ENCODE results near the gene RSPO4.
"Not testable (repeated sequence)": the region's sequence is repeated elsewhere in the genome, so short reads cannot be mapped to it uniquely, and the experiment has no call there.

The RSPO4 gene

DNA sequence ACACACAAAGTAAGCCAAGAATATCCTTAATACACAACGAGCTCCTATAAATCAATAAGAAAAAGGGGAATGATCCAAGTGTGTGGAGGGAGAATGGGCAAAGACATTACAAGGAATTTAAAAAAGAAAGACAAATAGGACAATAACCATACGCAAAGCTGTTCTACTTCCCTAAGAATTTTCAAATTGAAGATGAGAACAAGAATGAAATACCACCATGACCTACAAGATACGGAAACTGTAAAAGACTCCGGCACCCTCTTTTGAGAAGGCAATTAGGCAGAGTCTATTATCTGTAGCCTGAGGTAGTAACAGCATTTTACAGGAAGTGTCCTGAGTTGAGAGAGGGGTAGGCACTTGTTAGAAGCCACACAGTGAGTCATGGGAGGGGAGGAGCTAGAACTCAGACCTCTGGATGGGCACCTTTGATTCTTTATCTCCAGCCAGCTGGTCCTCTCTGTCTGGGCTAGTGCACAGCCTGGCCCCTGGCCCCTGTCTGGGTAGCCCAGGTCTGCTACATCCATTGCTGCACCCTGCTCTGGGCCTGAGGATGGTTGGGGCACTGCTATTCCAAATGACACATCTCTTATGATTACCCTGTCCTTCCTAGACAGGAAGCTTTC lies 15.3 kb downstream of the RSPO4 start:
- Histone ChIP-seq H3K4me1 (ENCODE audit: control insufficient read depth in 1 of 2, insufficient read depth in 2 of 2, low read length in 2 of 2) (no peaks in the 10 kb centered on the region), H3K4me3 (ENCODE audit: low read depth in 1 of 2, low read length in 2 of 2) (no peak overlapping the region), H3K36me3 (ENCODE audit: control insufficient read depth in 1 of 2, insufficient read depth in 2 of 2, low read length in 2 of 2) (no peaks in the 10 kb centered on the region), H3K27me3 (ENCODE audit: low read depth, low read length) (peaks cover 5% of the 10 kb centered on the region), H3K9me3 (ENCODE audit: control insufficient read depth in 1 of 2, low read length in 2 of 2) (no peaks in the 10 kb centered on the region), H3K27ac (ENCODE audit: low read length) (no peak overlapping the region)

DNA sequence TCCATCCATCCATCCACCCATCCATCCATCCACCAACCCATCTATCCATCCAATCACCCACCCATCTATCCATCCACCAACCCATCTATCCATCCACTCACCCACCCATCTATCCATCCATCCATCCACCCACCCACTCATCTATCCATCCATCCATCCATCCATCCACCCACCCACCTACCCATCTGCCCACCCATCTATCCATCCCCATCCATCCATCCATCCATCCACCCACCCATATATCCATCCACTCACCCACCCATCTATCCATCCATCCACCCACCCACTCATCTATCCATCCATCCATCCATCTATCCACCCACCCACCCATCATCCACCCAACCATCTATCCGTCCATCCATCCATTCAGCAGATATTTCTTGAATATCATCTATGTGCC lies 17.1 kb downstream of the RSPO4 start:
- H3K27ac ChIP-seq (ENCODE audit: low read length); H3K4me1 ChIP-seq (ENCODE audit: control insufficient read depth in 1 of 2, insufficient read depth in 2 of 2, low read length in 2 of 2); H3K9me3 ChIP-seq (ENCODE audit: control insufficient read depth in 1 of 2, low read length in 2 of 2); H3K36me3 ChIP-seq (ENCODE audit: control insufficient read depth in 1 of 2, insufficient read depth in 2 of 2, low read length in 2 of 2); H3K4me3 ChIP-seq (ENCODE audit: low read depth in 1 of 2, low read length in 2 of 2); H3K27me3 ChIP-seq (ENCODE audit: low read depth, low read length): not testable (repeated sequence)

DNA sequence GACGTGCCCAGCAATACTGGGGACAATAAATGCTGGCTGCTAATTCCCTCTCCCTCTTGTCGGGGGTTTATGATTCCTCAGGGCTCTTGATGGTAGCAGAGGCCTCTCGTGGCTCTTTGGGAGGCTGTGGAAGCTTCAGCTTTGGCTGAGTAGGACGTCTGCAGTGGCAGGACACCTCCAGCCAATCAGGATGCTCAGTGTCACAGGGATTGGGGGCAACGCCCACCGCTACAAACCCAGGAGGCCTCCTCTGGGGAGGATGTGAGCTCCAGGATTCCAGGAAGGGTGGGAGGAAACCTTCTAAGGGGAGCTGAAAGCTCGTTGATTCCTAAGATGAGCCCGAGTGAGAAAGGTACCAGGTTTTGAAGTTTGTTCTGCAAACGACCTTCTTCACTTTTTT lies 19.4 kb downstream of the RSPO4 start:
- Histone ChIP-seq H3K4me3 (ENCODE audit: low read depth in 1 of 2, low read length in 2 of 2) (no peak overlapping the region), H3K36me3 (ENCODE audit: control insufficient read depth in 1 of 2, insufficient read depth in 2 of 2, low read length in 2 of 2) (no peaks in the 10 kb centered on the region), H3K27me3 (ENCODE audit: low read depth, low read length) (peaks cover 5% of the 10 kb centered on the region), H3K9me3 (ENCODE audit: control insufficient read depth in 1 of 2, low read length in 2 of 2) (no peaks in the 10 kb centered on the region), H3K4me1 (ENCODE audit: control insufficient read depth in 1 of 2, insufficient read depth in 2 of 2, low read length in 2 of 2) (no peaks in the 10 kb centered on the region), H3K27ac (ENCODE audit: low read length) (no peak overlapping the region)

DNA sequence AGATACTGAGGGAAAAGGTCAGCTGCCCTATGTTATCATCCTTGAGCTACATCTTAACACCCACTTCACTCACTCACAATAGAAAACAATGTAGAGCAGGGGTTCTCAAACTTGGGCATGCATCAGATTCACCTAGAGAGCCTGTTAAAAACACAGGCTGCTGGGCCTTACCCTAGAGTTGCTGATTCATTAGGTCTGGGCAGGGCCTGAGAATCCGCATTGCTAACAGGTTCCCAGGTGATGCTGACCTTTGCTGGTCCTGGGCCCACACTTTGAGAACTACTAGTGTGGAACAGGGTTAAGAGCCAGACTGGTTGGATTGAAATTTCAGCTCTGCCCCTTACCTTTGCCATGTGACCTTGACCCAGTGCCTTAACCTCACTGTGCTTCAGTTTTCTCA lies 25.1 kb downstream of the RSPO4 start:
- Histone ChIP-seq H3K4me1 (ENCODE audit: control insufficient read depth in 1 of 2, insufficient read depth in 2 of 2, low read length in 2 of 2) (no peaks in the 10 kb centered on the region), H3K4me3 (ENCODE audit: low read depth in 1 of 2, low read length in 2 of 2) (no peak overlapping the region), H3K27me3 (ENCODE audit: low read depth, low read length) (no peaks in the 10 kb centered on the region), H3K36me3 (ENCODE audit: control insufficient read depth in 1 of 2, insufficient read depth in 2 of 2, low read length in 2 of 2) (no peaks in the 10 kb centered on the region), H3K9me3 (ENCODE audit: control insufficient read depth in 1 of 2, low read length in 2 of 2) (no peaks in the 10 kb centered on the region), H3K27ac (ENCODE audit: low read length) (no peak overlapping the region)

DNA sequence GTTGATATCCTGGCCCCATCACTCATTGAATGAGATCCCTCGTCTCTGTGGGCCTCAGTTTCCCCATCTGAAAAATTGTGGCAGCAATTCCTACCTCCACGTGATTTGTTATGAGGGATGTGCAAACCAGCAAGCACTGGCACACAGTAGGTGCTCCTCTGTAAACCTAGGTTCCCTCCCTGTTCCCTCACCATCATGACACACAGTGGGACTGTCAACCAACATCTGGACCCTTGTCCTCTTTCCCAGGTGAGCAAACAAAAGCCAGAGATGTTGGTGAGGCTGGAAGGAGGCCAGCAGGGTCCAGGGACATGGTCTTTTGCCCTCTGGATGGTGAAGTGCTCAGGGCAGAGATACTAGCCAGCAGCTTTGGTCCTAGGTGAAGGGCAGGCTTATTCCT lies 26.1 kb downstream of the RSPO4 start:
- H3K27ac ChIP-seq (ENCODE audit: low read length) = no peak overlapping the region
- H3K36me3 ChIP-seq (ENCODE audit: control insufficient read depth in 1 of 2, insufficient read depth in 2 of 2, low read length in 2 of 2) = no peaks in the 10 kb centered on the region
- no peaks in the 10 kb centered on the region for H3K9me3 ChIP-seq (ENCODE audit: control insufficient read depth in 1 of 2, low read length in 2 of 2)
- H3K4me1 ChIP-seq (ENCODE audit: control insufficient read depth in 1 of 2, insufficient read depth in 2 of 2, low read length in 2 of 2) = no peaks in the 10 kb centered on the region
- H3K27me3 ChIP-seq (ENCODE audit: low read depth, low read length) = no peaks in the 10 kb centered on the region
- H3K4me3 ChIP-seq (ENCODE audit: low read depth in 1 of 2, low read length in 2 of 2) = no peak overlapping the region

DNA sequence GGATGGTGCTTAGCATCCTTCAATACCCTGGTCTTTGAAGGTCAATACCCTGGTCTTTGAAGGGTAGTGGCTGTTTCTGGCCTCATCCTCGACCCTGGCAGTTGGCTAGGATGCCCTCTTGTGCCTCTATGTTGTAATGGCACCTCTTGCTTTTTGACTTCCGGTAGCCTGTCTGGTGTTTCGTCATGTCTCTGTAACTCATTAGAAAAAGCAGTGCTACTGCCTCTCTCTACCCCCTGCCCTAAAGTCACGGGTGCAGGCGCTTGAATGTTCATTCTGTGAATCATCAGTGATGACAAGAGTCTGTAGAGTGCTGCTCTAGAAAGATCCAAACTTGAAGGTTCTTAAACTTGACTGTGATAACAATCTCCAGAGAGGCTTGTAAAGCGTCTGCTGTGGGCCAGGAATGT lies 28.3 kb downstream of the RSPO4 start:
- H3K4me1 ChIP-seq (ENCODE audit: control insufficient read depth in 1 of 2, insufficient read depth in 2 of 2, low read length in 2 of 2) = no peaks in the 10 kb centered on the region
- H3K4me3 ChIP-seq (ENCODE audit: low read depth in 1 of 2, low read length in 2 of 2) = no peak overlapping the region
- H3K27ac ChIP-seq (ENCODE audit: low read length) = no peak overlapping the region
- H3K9me3 ChIP-seq (ENCODE audit: control insufficient read depth in 1 of 2, low read length in 2 of 2) = no peaks in the 10 kb centered on the region
- H3K36me3 ChIP-seq (ENCODE audit: control insufficient read depth in 1 of 2, insufficient read depth in 2 of 2, low read length in 2 of 2) = no peaks in the 10 kb centered on the region
- no peaks in the 10 kb centered on the region for H3K27me3 ChIP-seq (ENCODE audit: low read depth, low read length)

DNA sequence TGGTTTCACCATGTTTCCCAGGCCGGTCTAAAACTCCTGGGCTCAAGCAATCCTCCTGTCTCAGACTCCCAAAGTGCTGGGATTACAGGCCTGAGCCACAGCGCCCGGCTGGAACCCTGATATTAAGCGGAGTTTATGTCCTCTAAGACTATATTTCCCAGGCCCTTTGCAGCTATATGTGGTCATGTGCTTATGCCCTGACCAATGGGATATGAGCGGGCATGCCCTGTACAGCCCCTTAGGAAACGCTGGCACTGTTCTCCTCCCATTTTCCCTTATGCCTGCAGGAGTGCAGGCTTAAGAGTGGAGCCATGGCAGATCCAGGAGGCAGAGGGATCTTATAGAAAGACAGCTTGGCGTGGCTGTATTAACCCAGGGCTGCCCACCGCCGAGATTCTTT lies 29.9 kb downstream of the RSPO4 start:
- no peaks in the 10 kb centered on the region for H3K4me1 ChIP-seq (ENCODE audit: control insufficient read depth in 1 of 2, insufficient read depth in 2 of 2, low read length in 2 of 2)
- H3K27me3 ChIP-seq (ENCODE audit: low read depth, low read length) = no peaks in the 10 kb centered on the region
- H3K9me3 ChIP-seq (ENCODE audit: control insufficient read depth in 1 of 2, low read length in 2 of 2) = no peaks in the 10 kb centered on the region
- H3K36me3 ChIP-seq (ENCODE audit: control insufficient read depth in 1 of 2, insufficient read depth in 2 of 2, low read length in 2 of 2) = no peaks in the 10 kb centered on the region
- H3K4me3 ChIP-seq (ENCODE audit: low read depth in 1 of 2, low read length in 2 of 2) = no peak overlapping the region
- no peak overlapping the region for H3K27ac ChIP-seq (ENCODE audit: low read length)

DNA sequence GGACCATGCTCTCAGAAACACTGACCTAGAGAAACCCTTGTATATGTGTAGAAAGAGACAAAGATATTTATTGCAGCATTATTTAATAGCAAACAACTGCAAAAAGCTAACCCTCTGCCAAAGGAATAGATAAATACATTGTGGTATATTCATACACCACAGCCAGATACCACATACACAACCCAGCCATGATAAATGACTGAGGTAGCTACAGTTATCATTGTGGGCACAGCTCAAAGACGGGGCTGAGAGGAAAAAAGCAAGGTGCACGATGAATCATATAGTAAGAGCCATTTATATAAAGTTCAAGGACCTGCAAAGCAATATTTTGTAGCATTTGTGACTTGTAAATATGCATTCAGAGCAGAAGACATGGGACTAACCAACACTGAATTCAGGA lies 30.8 kb downstream of the RSPO4 start:
- Histone ChIP-seq H3K36me3 (ENCODE audit: control insufficient read depth in 1 of 2, insufficient read depth in 2 of 2, low read length in 2 of 2) (no peaks in the 10 kb centered on the region), H3K4me3 (ENCODE audit: low read depth in 1 of 2, low read length in 2 of 2) (no peak overlapping the region), H3K4me1 (ENCODE audit: control insufficient read depth in 1 of 2, insufficient read depth in 2 of 2, low read length in 2 of 2) (no peaks in the 10 kb centered on the region), H3K27me3 (ENCODE audit: low read depth, low read length) (no peaks in the 10 kb centered on the region), H3K27ac (ENCODE audit: low read length) (no peak overlapping the region), H3K9me3 (ENCODE audit: control insufficient read depth in 1 of 2, low read length in 2 of 2) (no peaks in the 10 kb centered on the region)

DNA sequence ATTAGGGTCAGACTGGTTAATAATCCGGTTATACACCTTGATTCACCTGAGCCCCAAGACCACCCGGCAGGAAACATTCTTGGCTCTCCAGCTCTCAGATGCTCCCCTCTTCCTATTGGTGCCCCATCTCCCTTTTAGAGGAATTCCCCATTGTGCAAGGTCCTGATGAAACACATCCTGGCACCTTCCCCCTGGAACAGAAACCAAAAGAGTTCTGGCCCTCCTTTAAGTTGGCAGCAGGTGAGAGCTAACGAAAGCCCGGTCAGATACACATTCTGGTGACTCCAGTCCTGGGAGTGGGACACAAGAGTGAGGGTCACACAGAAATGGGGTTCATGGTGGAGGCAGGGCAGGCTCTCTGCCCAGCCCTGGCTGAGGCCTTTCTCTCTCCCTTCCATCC lies 32.2 kb downstream of the RSPO4 start:
- Histone ChIP-seq H3K4me3 (ENCODE audit: low read depth in 1 of 2, low read length in 2 of 2) (no peak overlapping the region), H3K4me1 (ENCODE audit: control insufficient read depth in 1 of 2, insufficient read depth in 2 of 2, low read length in 2 of 2) (no peaks in the 10 kb centered on the region), H3K9me3 (ENCODE audit: control insufficient read depth in 1 of 2, low read length in 2 of 2) (no peaks in the 10 kb centered on the region), H3K36me3 (ENCODE audit: control insufficient read depth in 1 of 2, insufficient read depth in 2 of 2, low read length in 2 of 2) (no peaks in the 10 kb centered on the region), H3K27ac (ENCODE audit: low read length) (no peak overlapping the region), H3K27me3 (ENCODE audit: low read depth, low read length) (no peaks in the 10 kb centered on the region)

DNA sequence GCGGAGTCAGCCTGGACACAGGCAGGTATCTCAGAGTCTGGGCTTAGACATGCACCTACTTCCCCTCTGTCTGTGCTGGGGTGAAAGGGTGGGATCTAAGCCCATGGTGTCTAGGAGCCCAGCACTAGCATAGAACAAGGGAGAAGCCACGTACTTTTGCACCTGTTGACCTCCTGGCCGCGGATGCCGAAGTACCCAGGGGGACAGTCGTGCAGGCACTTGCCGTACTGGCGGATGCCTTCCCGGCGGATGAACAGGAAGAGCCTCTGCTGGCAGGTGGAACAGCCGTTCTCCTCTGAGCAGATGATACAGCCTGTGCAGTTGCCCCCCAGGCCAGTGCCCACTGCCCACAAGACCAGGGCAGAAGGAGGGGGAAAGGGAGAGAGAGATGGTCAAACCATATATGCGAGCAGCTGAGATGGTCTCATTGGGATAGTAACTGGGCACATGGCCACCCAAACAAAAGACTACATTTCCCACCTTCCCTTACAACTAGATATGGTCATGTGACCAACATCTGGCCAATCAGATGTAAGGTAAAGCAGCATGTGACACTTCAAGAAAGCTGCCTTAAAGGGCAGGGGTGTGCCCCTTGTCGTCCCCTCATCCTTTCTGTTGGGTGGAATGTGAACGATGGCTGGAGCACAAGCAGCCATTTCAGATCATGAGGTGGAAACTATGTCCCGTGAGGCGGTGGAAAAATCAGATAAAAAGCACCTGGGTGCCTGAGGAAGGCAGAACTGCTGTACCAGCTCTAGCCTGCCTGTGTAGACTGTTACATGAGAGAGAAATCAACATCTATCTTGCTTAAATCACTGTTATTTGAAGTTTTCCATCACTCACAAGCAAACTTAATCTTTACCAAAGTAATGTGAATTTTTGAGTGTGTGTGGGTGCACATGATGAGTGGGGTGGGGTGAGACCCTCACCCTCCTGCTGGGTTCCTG lies 34.0 kb downstream of the RSPO4 start:
- Histone ChIP-seq H3K4me3 (ENCODE audit: low read depth in 1 of 2, low read length in 2 of 2) (no peak overlapping the region), H3K27me3 (ENCODE audit: low read depth, low read length) (no peaks in the 10 kb centered on the region), H3K36me3 (ENCODE audit: control insufficient read depth in 1 of 2, insufficient read depth in 2 of 2, low read length in 2 of 2) (no peaks in the 10 kb centered on the region), H3K9me3 (ENCODE audit: control insufficient read depth in 1 of 2, low read length in 2 of 2) (no peaks in the 10 kb centered on the region), H3K27ac (ENCODE audit: low read length) (no peak overlapping the region), H3K4me1 (ENCODE audit: control insufficient read depth in 1 of 2, insufficient read depth in 2 of 2, low read length in 2 of 2) (no peaks in the 10 kb centered on the region)

DNA sequence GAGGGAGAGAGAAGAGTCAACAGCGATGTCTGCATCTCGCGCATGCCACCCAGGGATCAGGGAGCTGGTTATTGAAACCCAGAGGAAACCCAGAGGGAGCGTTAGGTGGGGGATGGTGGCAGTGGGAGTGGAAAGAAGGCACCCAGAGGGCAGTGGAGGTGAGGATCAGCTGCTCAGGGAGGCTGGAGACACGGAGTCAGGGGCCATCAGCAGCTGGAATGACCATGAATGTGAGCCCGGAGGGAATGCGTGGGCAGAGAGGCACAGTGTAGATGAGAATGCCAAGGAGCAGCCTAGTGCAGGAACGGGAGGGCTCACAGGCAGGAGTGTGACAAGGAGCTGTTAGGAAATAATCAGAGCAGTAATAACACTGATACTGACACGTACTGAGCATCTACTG lies 36.2 kb downstream of the RSPO4 start:
- no peaks in the 10 kb centered on the region for H3K4me1 ChIP-seq (ENCODE audit: control insufficient read depth in 1 of 2, insufficient read depth in 2 of 2, low read length in 2 of 2)
- H3K27ac ChIP-seq (ENCODE audit: low read length) = no peak overlapping the region
- no peaks in the 10 kb centered on the region for H3K27me3 ChIP-seq (ENCODE audit: low read depth, low read length)
- no peaks in the 10 kb centered on the region for H3K9me3 ChIP-seq (ENCODE audit: control insufficient read depth in 1 of 2, low read length in 2 of 2)
- no peaks in the 10 kb centered on the region for H3K36me3 ChIP-seq (ENCODE audit: control insufficient read depth in 1 of 2, insufficient read depth in 2 of 2, low read length in 2 of 2)
- H3K4me3 ChIP-seq (ENCODE audit: low read depth in 1 of 2, low read length in 2 of 2) = no peak overlapping the region

Data from muscle layer of duodenum (tissue), 2 donors.